ENCODE data around the gene CDADC1. TPM values are rescaled to one million over a fixed set of nuclear protein-coding genes. Genes with fewer than 3 reads are reported as not detected.

CDADC1 gene
- polyA plus RNA-seq, 1 donor from 2014 or later = 11.6 TPM

GRCh38 chr13:49342454-49342853 is 94.7 kb downstream of the CDADC1 start:
- H3K9ac ChIP-seq (ENCODE audit: low read length) = no peak overlapping the region
- TF ChIP-seq SMC3 (conservative IDR thresholded peaks at IDR 0.05; ENCODE audit: poor library complexity) (no peak), EZH2 (IDR thresholded peaks at IDR 0.05; ENCODE audit: borderline replicate concordance, insufficient read depth, low read length, poor library complexity, severe bottlenecking) (no peak), POLR2AphosphoS5 (IDR thresholded peaks at IDR 0.05) (no peak), EP300 (conservative IDR thresholded peaks at IDR 0.05; ENCODE audit: poor library complexity, severe bottlenecking) (no peak), CTCF (IDR thresholded peaks at IDR 0.05; ENCODE audit: poor library complexity, severe bottlenecking) (no peak), RAD21 (conservative IDR thresholded peaks at IDR 0.05) (no peak), MXI1 (conservative IDR thresholded peaks at IDR 0.05; ENCODE audit: poor library complexity, severe bottlenecking) (no peak), TAF1 (IDR thresholded peaks at IDR 0.05; ENCODE audit: low read depth) (no peak), REST (IDR thresholded peaks at IDR 0.05; ENCODE audit: borderline replicate concordance) (no peak)
- H3K9me3 ChIP-seq (ENCODE audit: low read length) = no peaks in the 10 kb centered on the region
- no peaks in the 10 kb centered on the region for H3K9me2 ChIP-seq (ENCODE audit: insufficient read depth, low read length)
- H3K4me2 ChIP-seq (ENCODE audit: low read length) = no peak overlapping the region
- H3F3A ChIP-seq (ENCODE audit: insufficient read depth, low read length, poor library complexity, severe bottlenecking) = no peaks in the 10 kb centered on the region
- no peaks in the 10 kb centered on the region for H3K79me2 ChIP-seq (replicated peaks; ENCODE audit: insufficient read depth, low read length)
- no peak overlapping the region for H3K4me3 ChIP-seq (ENCODE audit: low read length)
- H3K27me3 ChIP-seq (ENCODE audit: insufficient read depth, low read depth, low read length) = no peaks in the 10 kb centered on the region
- H2AFZ ChIP-seq (ENCODE audit: low read depth, low read length) = no peak overlapping the region
- no peaks in the 10 kb centered on the region for H3K36me3 ChIP-seq (ENCODE audit: insufficient read depth, low read length)
- no peak overlapping the region for H3K27ac ChIP-seq (ENCODE audit: low read length)
- H4K20me1 ChIP-seq (ENCODE audit: insufficient read depth) = no peaks in the 10 kb centered on the region

Other genes starting within 250 kb of the CDADC1 start
- not detected in 2 replicates for gene MLNR, start 27.6 kb upstream of the CDADC1 start, polyA plus RNA-seq
- 40.3 and 41.4 TPM in 2 replicates for gene CAB39L, start 196.1 kb downstream of the CDADC1 start, polyA plus RNA-seq
- gene SETDB2, start 196.3 kb downstream of the CDADC1 start, polyA plus RNA-seq = 10.2 and 14.6 TPM in 2 replicates
- gene PHF11, start 248.0 kb downstream of the CDADC1 start, polyA plus RNA-seq = 0.60 TPM in 1 of 2 replicates, not detected in the other

Data from neural cell (in vitro differentiated cells).